Effector memory CD4-positive, alpha-beta T cell (primary cell): Measurements from ENCODE around the gene SH3GL3.

Experiments
- DNase-seq, 3 donors: peaks; one replicate each; pipeline ENCODE4 v3.0.0-alpha.2; 2020
- H3K27ac ChIP-seq: 2 replicates; pipeline ENCODE4 v1.7.0; 2013; ENCODE audit warnings: mild to moderate bottlenecking, low read length, moderate library complexity; ENCODE audit not compliant: insufficient read depth, poor library complexity, severe bottlenecking
- H3K27me3 ChIP-seq: replicated peaks from 2 replicates; pipeline ENCODE4 v1.7.0; 2013; ENCODE audit warnings: mild to moderate bottlenecking, low read length; ENCODE audit not compliant: insufficient read depth, control insufficient read depth, poor library complexity, severe bottlenecking
- H3K36me3 ChIP-seq: 2 replicates; pipeline ENCODE4 v1.7.0; 2013; ENCODE audit warnings: mild to moderate bottlenecking, low read length, moderate library complexity; ENCODE audit not compliant: control insufficient read depth, insufficient read depth
- H3K4me1 ChIP-seq: 2 replicates; pipeline ENCODE4 v1.7.0; 2013; ENCODE audit warnings: low read length, mild to moderate bottlenecking; ENCODE audit not compliant: control insufficient read depth, insufficient read depth, poor library complexity, severe bottlenecking
- H3K4me3 ChIP-seq: 2 replicates; pipeline ENCODE4 v1.7.0; 2013; ENCODE audit warnings: low read length, low read depth, mild to moderate bottlenecking; ENCODE audit not compliant: insufficient read depth, poor library complexity, severe bottlenecking
- H3K9me3 ChIP-seq: 2 replicates; pipeline ENCODE4 v1.7.0; 2013; ENCODE audit warnings: mild to moderate bottlenecking, low read length, moderate library complexity; ENCODE audit not compliant: control insufficient read depth

SH3GL3 gene

DNA sequence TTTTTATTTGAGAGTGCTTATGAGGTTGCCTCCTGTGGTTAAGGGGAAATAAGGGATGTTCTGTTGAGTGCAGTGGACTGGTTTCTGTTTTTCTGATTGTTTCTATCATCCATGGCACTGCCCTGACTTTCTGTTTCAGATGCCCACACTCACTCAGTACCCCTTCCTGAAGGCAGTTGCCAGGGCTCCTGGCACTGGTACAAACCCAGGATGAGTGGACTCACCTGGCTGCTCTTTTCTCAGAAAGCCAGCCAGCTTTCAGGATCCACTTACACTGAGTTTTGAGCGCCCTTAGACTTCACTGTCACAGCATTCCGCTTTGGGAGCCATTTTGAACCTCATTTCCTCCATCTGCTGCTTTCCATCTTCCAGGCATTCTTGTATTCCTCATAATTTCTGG, 150.9 kb downstream of the SH3GL3 start:
- Histone ChIP-seq H3K36me3 (no peaks in the 10 kb centered on the region), H3K27me3 (no peaks in the 10 kb centered on the region), H3K4me1 (no peaks in the 10 kb centered on the region), H3K4me3 (no peak overlapping the region), H3K27ac (no peak overlapping the region), H3K9me3 (no peaks in the 10 kb centered on the region)
- no peak for DNase-seq

DNA sequence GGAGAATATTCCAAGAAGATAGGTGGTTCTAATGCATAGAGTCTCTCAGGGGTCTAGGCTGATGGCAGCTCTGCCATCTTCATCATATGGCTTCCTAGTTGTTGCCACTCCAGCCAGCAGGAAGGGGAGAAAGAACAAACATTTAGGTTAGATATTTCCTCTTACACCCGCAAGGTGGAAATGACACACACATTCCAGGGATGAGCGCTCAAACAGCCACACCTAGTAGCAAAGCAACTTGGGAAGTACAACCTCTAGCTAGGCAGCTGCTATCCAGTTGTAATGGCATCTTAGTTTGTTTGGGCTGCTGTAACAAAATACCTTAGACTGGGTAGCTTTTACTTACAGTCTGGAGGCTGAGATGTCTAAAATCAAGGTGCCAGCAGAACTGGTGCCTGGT, 154.9 kb downstream of the SH3GL3 start:
- Histone ChIP-seq H3K27ac (no peak overlapping the region), H3K27me3 (no peaks in the 10 kb centered on the region), H3K4me3 (no peak overlapping the region), H3K9me3 (no peaks in the 10 kb centered on the region), H3K36me3 (no peaks in the 10 kb centered on the region), H3K4me1 (no peaks in the 10 kb centered on the region)
- DNase-seq = no peak

DNA sequence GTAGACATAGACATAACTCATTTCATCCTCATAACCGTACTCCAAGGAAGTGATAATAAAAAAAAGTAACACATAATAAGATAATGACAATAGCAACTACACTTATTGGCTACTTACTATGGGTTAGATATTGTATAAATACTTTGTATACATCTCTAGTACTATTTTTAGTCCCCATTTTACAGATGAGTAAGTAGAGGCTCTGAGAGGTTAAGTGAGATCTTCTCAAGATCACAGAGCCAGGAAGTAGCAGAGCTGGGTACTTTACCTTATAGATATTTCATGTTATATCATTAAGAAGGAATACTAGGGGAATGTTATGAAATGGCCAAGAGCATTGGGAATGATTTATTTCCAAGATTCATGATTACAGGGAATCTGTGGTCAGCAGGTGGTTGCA, 157.4 kb downstream of the SH3GL3 start:
- Histone ChIP-seq H3K27ac (no peak overlapping the region), H3K36me3 (no peaks in the 10 kb centered on the region), H3K27me3 (no peaks in the 10 kb centered on the region), H3K9me3 (no peaks in the 10 kb centered on the region), H3K4me3 (no peak overlapping the region), H3K4me1 (no peaks in the 10 kb centered on the region)
- no peak for DNase-seq

DNA sequence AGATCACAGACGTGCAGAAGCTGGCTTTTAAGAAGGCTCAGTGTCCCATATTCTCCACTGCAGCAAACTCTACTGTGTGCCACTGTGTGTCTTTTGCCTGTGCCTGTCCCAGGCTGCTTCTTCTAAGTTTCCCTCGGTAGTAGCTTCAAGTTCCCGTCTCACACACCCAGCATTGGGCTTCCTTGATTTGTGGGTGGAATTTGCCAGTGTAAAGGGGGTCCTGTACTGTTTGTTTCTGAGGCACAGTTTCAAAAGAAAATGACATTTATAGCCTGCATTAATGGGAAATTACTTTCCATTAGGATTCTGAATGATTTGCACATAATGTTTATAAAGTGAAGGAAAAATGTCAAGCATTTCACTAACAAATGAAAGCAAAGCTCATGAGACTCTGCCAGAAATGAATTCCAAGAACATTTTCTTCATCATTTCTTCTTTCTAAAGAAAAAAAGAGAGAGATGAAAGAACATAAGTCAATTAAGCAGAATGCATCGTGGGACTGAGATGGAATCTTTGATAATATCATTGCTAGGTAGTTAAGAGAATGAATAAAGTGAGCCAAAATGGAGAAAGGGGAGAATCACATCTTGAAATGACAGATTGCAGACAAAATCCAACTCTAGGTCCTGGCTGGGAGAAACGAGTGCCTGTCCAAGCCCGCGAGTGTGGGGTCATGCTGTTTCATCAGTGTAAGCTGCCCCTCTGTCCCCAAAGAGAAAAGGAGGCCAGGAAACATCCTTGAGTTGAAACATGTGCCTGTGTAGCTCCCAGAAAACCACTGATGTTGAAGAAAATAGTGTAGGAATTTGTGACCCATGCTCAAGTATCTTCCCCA, 158.2 kb downstream of the SH3GL3 start:
- no peak for DNase-seq
- Histone ChIP-seq H3K36me3 (no peaks in the 10 kb centered on the region), H3K4me1 (no peaks in the 10 kb centered on the region), H3K4me3 (no peak overlapping the region), H3K9me3 (no peaks in the 10 kb centered on the region), H3K27ac (no peak overlapping the region), H3K27me3 (no peaks in the 10 kb centered on the region)

DNA sequence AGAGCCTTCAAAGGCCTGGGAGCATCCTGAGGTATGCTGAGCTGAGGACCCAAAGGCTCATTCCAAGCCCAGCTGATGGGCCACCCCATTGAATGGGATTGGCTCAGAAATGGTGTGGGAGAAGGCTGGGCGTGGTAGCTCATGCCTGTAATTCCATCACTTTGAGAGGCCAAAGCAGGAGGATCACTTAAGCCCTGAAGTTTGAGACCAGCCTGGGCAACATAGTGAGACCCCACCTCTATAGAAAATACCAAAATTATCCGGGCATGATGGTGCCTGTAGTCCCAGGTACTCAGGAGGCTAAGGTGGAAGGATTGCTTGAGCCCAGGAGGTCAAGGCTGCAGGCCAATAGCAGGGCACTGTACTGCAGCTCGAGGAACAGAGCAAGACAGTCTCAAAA, 163.0 kb downstream of the SH3GL3 start:
- Histone ChIP-seq H3K27me3 (no peaks in the 10 kb centered on the region), H3K4me1 (no peaks in the 10 kb centered on the region), H3K9me3 (no peaks in the 10 kb centered on the region), H3K4me3 (no peak overlapping the region), H3K27ac (no peak overlapping the region), H3K36me3 (no peaks in the 10 kb centered on the region)
- no peak for DNase-seq

DNA sequence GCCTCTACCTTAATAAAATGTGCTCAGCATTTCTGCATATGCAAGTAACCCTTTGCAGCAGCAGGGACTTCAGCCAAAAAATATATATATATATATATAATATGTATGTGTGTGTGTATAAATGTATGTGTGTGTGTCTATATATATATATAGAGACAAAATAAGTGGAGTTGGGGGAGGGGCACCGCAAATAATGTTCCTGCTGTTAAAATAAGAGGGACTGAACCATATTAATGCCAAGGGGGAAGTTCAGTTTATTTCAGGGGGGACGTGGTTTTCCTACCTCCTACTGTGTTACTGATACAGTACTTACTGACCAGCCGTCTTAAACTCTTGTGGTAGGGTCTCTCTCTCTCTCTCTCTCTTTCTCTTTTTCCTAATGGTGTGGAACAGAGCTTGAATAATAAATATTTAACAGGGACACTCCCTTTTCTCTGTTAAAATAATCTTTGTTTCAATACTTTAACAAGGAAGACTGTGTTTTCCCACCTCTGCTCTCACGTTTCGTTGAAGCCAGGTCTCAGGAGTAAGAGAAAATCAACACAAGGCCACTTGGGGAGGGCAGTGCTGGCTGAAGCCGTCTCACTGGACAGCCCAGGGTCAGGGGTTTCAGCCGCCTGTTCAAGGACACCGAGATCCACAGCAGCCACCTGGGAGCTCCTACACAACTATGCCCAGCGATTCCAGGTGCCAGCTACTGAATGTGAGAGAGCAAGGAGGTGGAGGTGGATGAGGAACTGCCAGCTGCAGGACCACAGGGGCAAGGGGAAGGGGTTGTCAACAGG, 164.0 kb downstream of the SH3GL3 start:
- Histone ChIP-seq H3K9me3 (no peaks in the 10 kb centered on the region), H3K4me3 (no peak overlapping the region), H3K4me1 (no peaks in the 10 kb centered on the region), H3K27ac (no peak overlapping the region), H3K27me3 (no peaks in the 10 kb centered on the region), H3K36me3 (no peaks in the 10 kb centered on the region)
- DNase-seq = no peak

DNA sequence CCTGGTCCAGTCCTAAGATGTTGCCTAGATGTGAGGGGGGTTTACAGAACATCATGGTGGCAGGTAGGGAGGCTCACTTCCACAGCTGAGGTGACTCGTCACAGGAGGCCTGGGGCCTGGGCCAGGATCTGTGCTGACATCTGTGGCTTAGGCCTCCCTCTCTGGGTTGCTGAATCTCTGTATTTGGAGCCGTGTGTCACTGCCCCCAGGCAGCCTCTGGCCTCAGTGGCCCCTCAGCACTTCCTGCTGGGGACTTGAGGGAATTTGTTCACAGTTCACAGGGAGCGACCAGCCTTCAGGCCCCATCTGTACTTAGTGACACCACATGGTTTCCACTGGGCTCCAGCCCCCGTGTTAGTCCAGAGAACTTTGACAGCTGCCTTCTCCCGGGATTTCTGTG, 165.1 kb downstream of the SH3GL3 start:
- no peaks in the 10 kb centered on the region for H3K4me1 ChIP-seq
- no peak overlapping the region for H3K27ac ChIP-seq
- H3K9me3 ChIP-seq = no peaks in the 10 kb centered on the region
- DNase-seq = no peak
- no peak overlapping the region for H3K4me3 ChIP-seq
- H3K36me3 ChIP-seq = no peaks in the 10 kb centered on the region
- H3K27me3 ChIP-seq = no peaks in the 10 kb centered on the region

DNA sequence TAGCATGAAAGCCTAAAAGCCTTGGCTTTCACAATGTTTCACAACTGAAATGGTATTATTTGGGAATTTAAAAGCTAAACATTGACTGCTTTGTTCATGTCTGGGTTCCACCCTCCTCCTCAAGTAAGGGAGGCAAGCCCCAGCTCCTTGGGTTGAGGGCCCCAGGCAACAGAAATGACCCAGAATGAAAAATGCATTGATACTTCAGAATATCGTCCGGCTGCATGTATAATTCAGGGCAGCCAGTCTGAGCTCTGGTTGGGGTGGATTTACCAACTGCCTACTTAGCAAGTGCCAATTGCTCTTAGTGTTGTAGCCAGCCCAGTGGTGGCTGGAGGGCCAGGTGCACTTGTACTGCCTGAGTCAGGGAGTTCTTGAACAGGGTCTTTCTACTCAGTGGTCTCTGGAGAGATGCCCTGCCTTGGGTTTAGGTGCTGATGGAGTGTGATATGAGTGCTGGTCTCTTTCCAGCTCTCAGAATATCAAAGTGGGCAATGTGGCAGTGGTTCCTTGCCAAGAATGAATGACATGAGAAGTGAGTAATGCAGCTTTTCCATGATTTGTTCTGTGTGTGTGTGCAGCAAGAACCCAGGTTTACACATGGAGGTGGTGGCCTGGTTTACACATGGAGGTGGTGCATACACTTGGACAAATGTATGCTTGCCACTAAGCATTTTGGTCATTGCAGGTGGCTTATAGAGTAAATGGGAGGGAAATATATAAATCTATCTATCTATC, 165.9 kb downstream of the SH3GL3 start:
- H3K27ac ChIP-seq = no peak overlapping the region
- no peaks in the 10 kb centered on the region for H3K4me1 ChIP-seq
- no peaks in the 10 kb centered on the region for H3K27me3 ChIP-seq
- no peaks in the 10 kb centered on the region for H3K36me3 ChIP-seq
- no peaks in the 10 kb centered on the region for H3K9me3 ChIP-seq
- DNase-seq = no peak
- H3K4me3 ChIP-seq = no peak overlapping the region

DNA sequence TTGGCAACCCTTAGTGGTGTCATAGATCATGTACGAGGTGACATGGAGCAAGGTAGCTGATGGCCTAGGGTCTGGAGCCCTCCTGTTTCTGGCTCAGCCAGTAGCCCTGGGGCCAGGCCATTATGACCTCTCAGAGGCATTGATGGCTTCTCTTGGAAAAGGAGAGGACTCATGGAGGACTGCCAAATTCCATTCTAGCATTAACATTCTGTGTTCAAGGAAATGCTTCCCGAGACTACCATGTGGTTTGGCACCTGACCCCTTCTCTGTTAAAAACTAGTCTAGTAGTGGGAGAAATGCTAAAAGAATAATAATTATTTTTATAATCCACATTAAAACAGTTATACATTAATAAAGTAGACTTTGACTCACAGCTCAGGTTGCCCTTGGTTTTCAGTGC, 166.6 kb downstream of the SH3GL3 start:
- no peak for DNase-seq
- no peak overlapping the region for H3K4me3 ChIP-seq
- H3K36me3 ChIP-seq = no peaks in the 10 kb centered on the region
- no peaks in the 10 kb centered on the region for H3K9me3 ChIP-seq
- no peak overlapping the region for H3K27ac ChIP-seq
- no peaks in the 10 kb centered on the region for H3K27me3 ChIP-seq
- no peaks in the 10 kb centered on the region for H3K4me1 ChIP-seq

DNA sequence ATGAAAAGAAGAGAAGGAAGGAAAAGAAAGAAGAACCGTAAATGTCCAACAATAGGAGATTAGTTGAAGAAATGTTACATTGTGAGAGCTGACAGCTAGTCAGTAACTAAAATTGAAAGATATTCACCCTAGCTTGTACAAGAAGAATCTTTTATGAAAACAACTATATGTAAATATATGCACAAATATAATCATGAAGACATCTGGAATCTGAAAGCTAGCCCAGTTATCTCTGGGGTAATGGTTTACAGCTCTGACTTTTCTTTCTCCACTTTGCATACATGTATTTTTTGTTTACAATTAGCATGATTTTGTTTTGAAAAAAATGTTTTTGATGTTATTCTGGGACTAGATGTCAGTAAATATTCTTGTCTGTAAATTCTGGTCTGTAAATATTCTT, 169.7 kb downstream of the SH3GL3 start:
- no peak overlapping the region for H3K4me3 ChIP-seq
- DNase-seq = no peak
- H3K4me1 ChIP-seq = no peaks in the 10 kb centered on the region
- H3K9me3 ChIP-seq = no peaks in the 10 kb centered on the region
- no peaks in the 10 kb centered on the region for H3K36me3 ChIP-seq
- H3K27me3 ChIP-seq = no peaks in the 10 kb centered on the region
- H3K27ac ChIP-seq = no peak overlapping the region
